Measurements from ENCODE around the gene GPR180.

The GPR180 gene

DNA sequence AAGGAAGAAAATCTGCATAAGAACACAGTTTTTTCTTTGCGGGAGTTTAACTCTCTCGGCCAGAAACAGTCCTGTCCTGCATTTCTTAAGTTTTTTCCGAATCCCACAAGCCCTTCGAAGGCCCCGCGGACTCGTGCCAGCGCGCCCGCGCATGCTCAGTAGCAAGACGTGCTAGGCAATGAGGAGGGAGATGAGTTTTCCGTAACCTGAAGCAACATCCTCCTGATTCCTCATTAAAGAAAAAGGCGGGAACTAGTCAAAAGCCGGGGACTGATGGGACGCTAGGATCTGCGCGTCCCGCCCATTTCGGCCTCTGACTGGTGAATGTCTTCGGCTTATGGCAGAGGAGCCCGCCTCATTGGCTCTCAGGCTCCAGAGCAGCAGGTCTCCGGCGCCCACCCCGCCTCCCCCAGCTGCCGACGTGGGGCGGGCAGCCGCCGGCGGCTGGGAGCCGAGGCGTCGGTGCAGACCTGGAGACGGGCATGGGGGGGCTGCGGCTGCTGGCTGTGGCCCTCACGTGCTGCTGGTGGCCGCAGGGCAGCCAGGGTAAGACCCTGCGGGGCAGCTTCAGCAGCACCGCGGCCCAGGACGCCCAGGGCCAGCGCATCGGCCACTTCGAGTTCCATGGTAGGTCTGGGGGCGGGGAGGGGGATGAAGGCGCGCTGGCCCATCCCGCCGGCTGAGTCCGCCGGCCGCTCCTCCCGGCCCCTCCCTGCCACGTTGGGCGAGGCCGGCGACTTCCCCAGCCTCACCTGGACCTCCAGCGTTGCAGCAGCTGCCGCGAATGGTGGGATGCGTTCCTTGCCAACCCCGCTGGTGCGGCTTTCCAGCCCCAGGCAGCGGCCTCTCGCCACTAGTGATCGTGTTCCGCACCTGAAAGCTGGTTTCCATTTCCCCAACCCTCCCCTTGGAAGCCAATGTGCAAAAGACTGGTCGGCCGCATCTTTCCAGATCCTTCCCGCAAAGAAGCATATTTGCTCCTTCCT, at the start of gene GPR180:
TSS of gene GPR180 (plus strand) at position 412 of the 986 bp plus-strand sequence. CDS start at position 483, 71 bp downstream.
- DNase-seq, result peak; percentile 99

DNA sequence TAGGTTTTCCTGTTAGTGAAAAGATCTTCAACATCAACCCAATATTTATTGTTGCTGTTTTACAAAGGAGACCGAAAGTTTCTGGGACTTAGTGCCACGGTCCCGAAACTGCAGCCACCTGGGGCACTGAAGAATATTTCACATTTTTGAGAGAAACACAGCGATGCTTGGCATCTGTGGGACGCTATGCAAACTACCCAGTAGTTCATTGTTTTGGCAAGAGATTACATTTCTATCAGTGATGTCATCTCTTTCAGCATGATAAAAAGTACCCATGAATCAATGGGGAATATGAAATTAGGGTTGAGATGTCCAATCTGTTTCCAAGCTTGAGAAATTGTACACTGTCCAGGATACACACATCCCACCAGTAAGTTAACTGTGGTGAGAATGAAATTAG, 49.6 kb upstream of the GPR180 start:
- DNase-seq, result no peak

DNA sequence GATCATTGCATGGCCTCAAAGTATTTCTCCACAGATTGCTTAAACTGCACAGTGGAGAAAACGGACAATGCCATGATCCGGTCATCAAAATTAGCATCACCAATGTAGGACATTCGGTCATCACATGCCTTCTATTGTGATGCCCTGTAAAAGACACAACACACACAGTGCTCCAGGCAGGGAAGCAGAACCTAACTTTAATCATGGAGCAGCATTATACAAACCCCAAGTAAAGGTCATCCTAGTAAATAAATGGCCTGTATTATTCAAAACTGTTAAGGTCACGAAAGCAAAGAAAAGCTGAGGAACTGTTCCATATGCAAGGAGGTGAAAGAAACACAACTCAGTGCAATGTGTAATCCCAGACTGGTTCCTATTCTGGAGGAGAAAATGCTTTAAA, 47.9 kb upstream of the GPR180 start:
- DNase-seq, result no peak

- no peak for DNase-seq
These were observed 45.6 kb upstream of the GPR180 start for GRCh38 chr13:94556041-94556440.

DNA sequence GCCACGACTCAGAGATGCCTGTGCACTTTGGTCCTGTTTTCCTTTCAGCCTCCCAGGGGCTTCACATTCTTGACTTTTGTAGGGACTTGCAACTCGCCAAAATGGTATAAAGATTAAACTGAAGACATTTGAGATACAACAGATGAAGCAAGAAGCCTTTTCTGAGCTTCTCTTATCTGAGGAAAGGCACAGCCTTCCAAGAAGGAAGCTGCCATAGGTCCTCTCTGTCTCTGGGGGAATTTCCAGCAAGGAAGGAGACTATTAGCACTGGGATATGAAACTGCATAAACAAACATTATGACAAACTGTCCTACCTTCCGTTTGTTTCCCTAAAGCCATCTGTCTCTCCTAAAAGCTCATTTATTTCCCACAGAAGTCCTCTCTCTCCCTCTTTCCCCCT, 45.0 kb upstream of the GPR180 start:
- peak in 1 of 2 experiments; percentile 43 for DNase-seq

DNA sequence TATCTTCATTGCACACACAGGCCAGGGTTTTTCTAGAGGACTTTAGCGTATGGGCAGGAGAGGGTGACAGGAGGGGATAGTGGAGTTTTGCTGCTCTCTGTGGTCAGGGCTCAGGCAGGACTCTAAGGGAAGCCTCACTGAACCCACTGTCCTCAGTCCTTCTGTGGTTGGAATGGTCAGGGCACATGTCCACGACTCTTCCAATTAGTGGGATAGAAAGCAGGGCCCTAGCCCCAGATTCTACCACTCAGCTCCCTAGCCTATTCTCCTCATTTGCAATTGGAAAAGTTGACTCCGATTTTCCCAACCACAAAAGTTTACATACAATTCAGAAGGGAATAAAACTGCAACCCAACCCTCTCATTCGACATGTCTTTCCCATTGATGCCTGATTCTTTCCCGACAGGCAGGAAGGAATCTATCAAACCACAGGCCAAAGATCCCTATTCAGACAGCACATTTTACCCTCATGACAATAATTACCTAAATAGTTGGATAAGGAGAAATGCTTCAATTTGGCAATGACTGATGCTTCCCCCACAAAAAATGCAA, 43.9 kb upstream of the GPR180 start:
- DNase-seq, result no peak

GRCh38 chr13:94558716-94559115, 42.9 kb upstream of the GPR180 start:
- no peak for DNase-seq

GRCh38 chr13:94559222-94559795, 42.3 kb upstream of the GPR180 start:
- DNase-seq, result no peak

- no peak for DNase-seq
These were observed 41.5 kb upstream of the GPR180 start for GRCh38 chr13:94560116-94560515.

- no peak for DNase-seq
These were observed 40.5 kb upstream of the GPR180 start for GRCh38 chr13:94561126-94561525.

DNA sequence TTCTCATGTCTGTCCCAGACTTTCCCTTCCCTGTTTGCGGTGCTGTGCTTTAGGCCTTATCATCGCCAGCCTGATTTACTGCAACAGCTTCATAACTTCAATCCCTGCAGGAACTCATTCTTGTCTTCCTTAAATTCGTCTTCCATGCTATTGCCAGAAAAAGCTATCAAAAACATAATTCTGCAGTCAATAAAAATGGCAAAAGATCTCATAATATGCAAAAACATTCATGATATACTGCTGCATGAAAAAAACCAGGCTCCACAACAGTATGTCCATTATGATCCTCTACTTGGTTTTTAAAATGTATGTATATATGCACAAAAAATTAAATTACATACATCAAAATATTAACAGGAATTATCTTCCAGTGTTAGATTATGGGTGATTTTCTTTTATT, 34.1 kb upstream of the GPR180 start:
- DNase-seq, result no peak

- no peak for DNase-seq
These were observed 33.2 kb upstream of the GPR180 start for GRCh38 chr13:94568443-94568842.

GRCh38 chr13:94569615-94570014, 32.0 kb upstream of the GPR180 start:
- no peak for DNase-seq

- DNase-seq, result no peak
These were observed 22.6 kb upstream of the GPR180 start for GRCh38 chr13:94579063-94579462.

- DNase-seq, result no peak
These were observed 17.7 kb upstream of the GPR180 start for GRCh38 chr13:94583926-94584325.

GRCh38 chr13:94585543-94586101, 16.0 kb upstream of the GPR180 start:
- no peak for DNase-seq

GRCh38 chr13:94586371-94586770, 15.3 kb upstream of the GPR180 start:
- no peak for DNase-seq

DNA sequence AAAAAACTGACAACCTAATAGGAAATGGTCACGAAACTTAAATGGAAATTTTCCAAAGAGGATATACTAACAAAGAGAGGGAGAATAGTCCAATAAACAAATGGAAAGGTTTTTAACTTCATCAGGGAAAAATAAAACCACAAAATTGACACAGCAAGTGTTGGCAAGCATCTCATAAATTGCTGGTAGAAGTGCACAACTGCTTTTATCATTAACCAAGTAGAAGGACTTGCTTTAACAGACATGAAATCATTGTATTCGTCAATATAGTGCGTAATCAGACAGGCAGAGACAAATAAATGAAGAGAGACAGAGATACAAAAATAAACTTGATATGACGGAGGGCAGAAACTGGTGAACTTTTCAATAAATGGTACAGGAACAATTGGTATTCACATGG, 13.1 kb upstream of the GPR180 start:
- DNase-seq, result no peak

DNA sequence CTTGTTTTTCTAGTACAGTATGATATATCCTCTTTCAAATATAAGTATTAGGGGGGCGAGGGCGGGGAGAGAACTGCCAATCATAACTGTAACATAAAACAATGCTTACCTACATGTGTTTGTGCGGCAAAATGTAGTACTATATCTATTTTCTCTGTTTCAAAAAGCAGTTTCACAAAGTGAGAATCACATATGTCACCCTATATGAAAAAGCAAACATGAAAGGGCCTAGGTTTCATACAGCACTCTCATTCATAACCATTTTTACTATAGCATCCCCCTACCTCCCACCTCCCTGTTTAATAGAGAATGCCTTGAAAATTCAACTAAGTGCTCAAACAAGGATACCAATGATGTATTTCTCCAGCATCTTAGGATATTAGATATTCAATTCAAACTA, 10.9 kb upstream of the GPR180 start:
- DNase-seq, result no peak

DNA sequence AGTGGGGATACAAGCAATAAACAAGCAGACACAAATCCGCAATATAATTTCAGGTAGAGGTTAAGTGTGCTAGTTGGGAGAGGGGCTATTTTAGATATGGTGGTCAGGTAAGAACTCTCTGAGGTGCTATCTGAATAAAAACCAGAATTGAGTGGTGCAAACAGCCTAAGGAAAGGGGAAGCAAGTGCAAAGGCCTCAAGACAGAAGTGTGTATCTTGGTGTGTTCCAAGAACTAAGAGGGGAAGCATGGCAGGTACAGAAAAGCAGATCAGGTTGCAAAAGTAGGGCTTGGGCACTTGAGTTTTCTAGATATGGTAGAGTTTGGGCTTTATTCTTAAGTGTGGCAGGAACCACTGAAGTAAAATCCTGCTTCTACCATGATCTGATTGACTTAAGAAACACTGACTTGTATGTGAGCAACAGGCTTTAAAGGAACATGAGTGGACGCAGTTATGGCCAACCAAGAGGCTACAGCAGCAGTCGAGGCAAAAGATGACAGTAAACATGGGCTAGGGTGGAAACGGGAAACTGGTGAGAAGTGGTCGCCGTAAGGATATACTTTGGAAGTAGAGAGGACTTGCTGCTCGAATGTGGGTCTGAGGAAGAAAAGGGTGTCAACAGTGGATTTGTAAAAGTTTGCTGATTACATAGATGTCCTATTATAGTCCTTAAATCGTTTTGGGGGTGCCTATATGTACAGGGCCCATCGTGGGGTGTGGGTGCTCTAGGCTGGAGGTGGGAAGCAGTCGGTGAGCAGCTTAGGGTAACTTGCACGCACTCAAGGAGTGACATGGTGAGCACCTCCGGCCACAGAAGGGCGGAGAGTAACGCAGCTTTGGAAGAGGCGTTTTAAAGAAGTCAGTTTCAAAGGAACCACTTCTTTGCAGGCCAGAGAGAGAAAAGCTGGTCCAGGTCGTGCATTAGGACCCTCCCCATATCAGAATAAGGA, 6.4 kb upstream of the GPR180 start:
- DNase-seq, result peak in 1 of 2 experiments; percentile 12

- DNase-seq, result peak; percentile 77 to 91
These were observed 5.6 kb upstream of the GPR180 start, which contains the start of gene TGDS for GRCh38 chr13:94595950-94596574. Gene TGDS, minus strand, starts transcription at chr13:94596152. Its CDS starts 16 bp downstream, at chr13:94596136.

- no peak for DNase-seq
These were observed 5.1 kb upstream of the GPR180 start for GRCh38 chr13:94596575-94596971.

Measured in NCI-H524 (cell line).